HUES6 (cell line): ENCODE data around the gene GMDS.

Experiments
- H3K27ac ChIP-seq: 2 replicates; pipeline ENCODE4 v1.7.0; 2013; ENCODE audit warnings: low read depth, mild to moderate bottlenecking, low read length, inconsistent platforms
- H3K27me3 ChIP-seq: 2 replicates; pipeline ENCODE4 v1.6.1; 2013; ENCODE audit warnings: low read length; ENCODE audit not compliant: control insufficient read depth, insufficient read depth
- H3K36me3 ChIP-seq: 2 replicates; pipeline ENCODE4 v1.6.1; 2013; ENCODE audit warnings: low read length; ENCODE audit not compliant: control insufficient read depth, insufficient read depth
- H3K4me1 ChIP-seq: 2 replicates; pipeline ENCODE4 v1.6.1; 2013; ENCODE audit warnings: low read length; ENCODE audit not compliant: control insufficient read depth, insufficient read depth
- H3K4me3 ChIP-seq: 2 replicates; pipeline ENCODE4 v1.5.1; 2013; ENCODE audit warnings: low read depth, low read length
- H3K9ac ChIP-seq: one replicate; pipeline ENCODE4 v1.6.1; 2013; ENCODE audit warnings: mild to moderate bottlenecking, low read length
- H3K9me3 ChIP-seq: 2 replicates; pipeline ENCODE4 v1.6.1; 2013; ENCODE audit warnings: low read depth, low read length; ENCODE audit not compliant: control insufficient read depth, insufficient read depth

GMDS gene

GRCh38 chr6:2155206-2155605, 90.2 kb downstream of the GMDS start:
- Histone ChIP-seq H3K27me3 (no peaks in the 10 kb centered on the region), H3K9ac (no peak overlapping the region), H3K27ac (no peak overlapping the region), H3K4me3 (no peak overlapping the region), H3K36me3 (no peaks in the 10 kb centered on the region), H3K9me3 (no peaks in the 10 kb centered on the region), H3K4me1 (peaks cover 3% of the 10 kb centered on the region; the same call in 1 of the 2 replicates)

GRCh38 chr6:2149361-2150006, 95.9 kb downstream of the GMDS start:
- no peaks in the 10 kb centered on the region for H3K4me1 ChIP-seq
- no peak overlapping the region for H3K4me3 ChIP-seq
- H3K9me3 ChIP-seq, result no peaks in the 10 kb centered on the region
- H3K9ac ChIP-seq, result no peak overlapping the region
- no peak overlapping the region for H3K27ac ChIP-seq
- no peaks in the 10 kb centered on the region for H3K36me3 ChIP-seq
- no peaks in the 10 kb centered on the region for H3K27me3 ChIP-seq

- Histone ChIP-seq H3K27me3 (no peaks in the 10 kb centered on the region), H3K9me3 (no peaks in the 10 kb centered on the region), H3K36me3 (no peaks in the 10 kb centered on the region), H3K4me1 (no peaks in the 10 kb centered on the region), H3K4me3 (no peak overlapping the region), H3K27ac (no peak overlapping the region), H3K9ac (no peak overlapping the region)
These were observed 96.7 kb downstream of the GMDS start for GRCh38 chr6:2148748-2149147.

- Histone ChIP-seq H3K9me3 (no peaks in the 10 kb centered on the region), H3K36me3 (no peaks in the 10 kb centered on the region), H3K27ac (no peak overlapping the region), H3K27me3 (no peaks in the 10 kb centered on the region), H3K4me1 (no peaks in the 10 kb centered on the region), H3K4me3 (no peak overlapping the region), H3K9ac (no peak overlapping the region)
These were observed 97.5 kb downstream of the GMDS start for GRCh38 chr6:2147766-2148448.

- Histone ChIP-seq H3K9ac (no peak overlapping the region), H3K36me3 (no peaks in the 10 kb centered on the region), H3K4me3 (no peak overlapping the region), H3K4me1 (peaks cover 6% of the 10 kb centered on the region; the same call in 1 of the 2 replicates), H3K27me3 (no peaks in the 10 kb centered on the region), H3K27ac (no peak overlapping the region), H3K9me3 (no peaks in the 10 kb centered on the region)
These were observed 98.1 kb downstream of the GMDS start for GRCh38 chr6:2147261-2147660.

GRCh38 chr6:2144210-2144609, 101.2 kb downstream of the GMDS start:
- no peak overlapping the region for H3K27ac ChIP-seq
- H3K4me1 ChIP-seq, result peaks cover 33% of the 10 kb centered on the region
- no peaks in the 10 kb centered on the region for H3K9me3 ChIP-seq
- no peaks in the 10 kb centered on the region for H3K36me3 ChIP-seq
- H3K4me3 ChIP-seq, result no peak overlapping the region
- no peak overlapping the region for H3K9ac ChIP-seq
- no peaks in the 10 kb centered on the region for H3K27me3 ChIP-seq

GRCh38 chr6:2141644-2142290, 103.6 kb downstream of the GMDS start:
- H3K9ac ChIP-seq, result no peak overlapping the region
- H3K36me3 ChIP-seq, result no peaks in the 10 kb centered on the region
- no peak overlapping the region for H3K4me3 ChIP-seq
- H3K9me3 ChIP-seq, result no peaks in the 10 kb centered on the region
- H3K27ac ChIP-seq, result no peak overlapping the region
- no peaks in the 10 kb centered on the region for H3K27me3 ChIP-seq
- H3K4me1 ChIP-seq, result peaks cover 33% of the 10 kb centered on the region

GRCh38 chr6:2140438-2141128, 104.8 kb downstream of the GMDS start:
- no peaks in the 10 kb centered on the region for H3K9me3 ChIP-seq
- H3K27ac ChIP-seq, result no peak overlapping the region
- no peak overlapping the region for H3K9ac ChIP-seq
- H3K4me1 ChIP-seq, result peaks cover 33% of the 10 kb centered on the region
- no peaks in the 10 kb centered on the region for H3K27me3 ChIP-seq
- H3K4me3 ChIP-seq, result no peak overlapping the region
- no peaks in the 10 kb centered on the region for H3K36me3 ChIP-seq

GRCh38 chr6:2135401-2135800, 110.0 kb downstream of the GMDS start:
- H3K9me3 ChIP-seq, result no peaks in the 10 kb centered on the region
- peaks cover 13% of the 10 kb centered on the region; the same call in 1 of the 2 replicates for H3K4me1 ChIP-seq
- H3K4me3 ChIP-seq, result no peak overlapping the region
- H3K36me3 ChIP-seq, result no peaks in the 10 kb centered on the region
- H3K9ac ChIP-seq, result no peak overlapping the region
- H3K27ac ChIP-seq, result no peak overlapping the region
- no peaks in the 10 kb centered on the region for H3K27me3 ChIP-seq

- Histone ChIP-seq H3K9me3 (no peaks in the 10 kb centered on the region), H3K9ac (no peak overlapping the region), H3K4me1 (peaks cover 12% of the 10 kb centered on the region; the same call in 1 of the 2 replicates), H3K27me3 (no peaks in the 10 kb centered on the region), H3K27ac (no peak overlapping the region), H3K36me3 (no peaks in the 10 kb centered on the region), H3K4me3 (no peak overlapping the region)
These were observed 110.9 kb downstream of the GMDS start for GRCh38 chr6:2134554-2134953.
